Measurements from ENCODE around the gene TBXA2R.
A peak's percentile ranks its signal among the peaks of the same experiment; 100 is the strongest.
"Not testable (repeated sequence)": the region's sequence is repeated elsewhere in the genome, so short reads cannot be mapped to it uniquely, and the experiment has no call there.

Gene TBXA2R

DNA sequence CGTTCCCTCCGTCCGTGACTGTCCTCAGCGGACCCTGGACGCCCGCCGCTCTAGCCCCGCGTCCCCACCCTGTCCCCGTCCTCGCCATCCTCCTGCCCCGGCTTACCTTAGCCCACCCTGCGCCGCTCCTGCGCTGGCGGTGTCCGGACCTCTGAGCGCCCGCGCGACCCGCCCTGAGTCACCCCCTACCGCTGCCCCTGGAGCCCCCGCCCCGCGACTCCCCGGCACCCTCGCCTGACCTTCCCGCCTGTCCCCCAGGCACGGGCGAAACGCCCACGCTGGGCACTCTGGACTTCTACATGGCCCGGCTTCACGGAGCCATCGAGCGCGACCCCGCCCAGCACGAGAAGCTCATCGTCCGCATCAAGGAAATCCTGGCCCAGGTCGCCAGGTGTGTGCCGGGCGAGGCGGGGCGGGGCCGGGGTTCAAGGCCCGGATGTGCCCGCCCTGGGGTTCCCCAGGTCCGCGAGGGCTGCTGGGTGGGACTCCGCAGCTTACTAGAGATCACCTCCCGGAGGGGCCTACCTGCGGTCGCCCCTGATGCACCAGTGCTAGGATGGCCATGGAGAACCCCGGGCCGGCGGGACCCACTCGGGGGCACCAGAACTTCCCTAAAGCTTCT lies 28.8 kb downstream of the TBXA2R start:
- no peak for DNase-seq (ENCODE audit: low read depth)

DNA sequence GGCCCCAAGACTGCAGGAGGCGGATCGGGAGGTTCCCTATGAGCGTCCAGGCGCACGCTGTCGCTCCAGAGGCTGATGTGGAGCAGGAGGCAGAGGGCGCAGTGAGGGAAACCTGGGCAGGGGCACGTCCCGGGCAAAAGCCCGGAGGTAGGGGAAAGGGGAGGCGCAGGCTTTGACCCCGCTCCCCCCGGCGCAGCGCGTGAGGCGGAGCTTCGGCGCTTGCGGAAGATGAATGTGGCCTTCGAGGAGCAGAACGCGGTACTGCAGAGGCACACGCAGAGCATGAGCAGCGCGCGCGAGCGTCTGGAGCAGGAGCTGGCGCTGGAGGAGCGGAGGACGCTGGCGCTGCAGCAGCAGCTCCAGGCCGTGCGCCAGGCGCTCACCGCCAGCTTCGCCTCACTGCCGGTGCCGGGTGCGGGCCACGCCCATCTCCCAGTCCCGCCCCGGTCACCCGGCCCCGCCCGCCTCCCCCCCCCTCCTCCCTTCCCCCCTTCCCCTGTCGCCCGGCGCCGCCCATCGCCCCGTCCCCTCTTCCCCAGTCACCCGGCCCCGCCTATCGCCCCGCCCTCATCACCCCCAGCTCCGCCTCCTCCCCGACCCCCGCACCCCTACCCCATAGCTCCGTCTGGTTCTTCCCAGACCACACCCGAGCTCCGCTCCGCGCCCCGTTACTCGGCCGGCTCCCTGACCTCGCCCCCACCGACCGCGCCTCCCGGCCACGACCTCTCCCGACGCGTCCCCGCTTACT lies 29.8 kb downstream of the TBXA2R start:
- DNase-seq (ENCODE audit: low read depth) = peak; percentile 72

DNA sequence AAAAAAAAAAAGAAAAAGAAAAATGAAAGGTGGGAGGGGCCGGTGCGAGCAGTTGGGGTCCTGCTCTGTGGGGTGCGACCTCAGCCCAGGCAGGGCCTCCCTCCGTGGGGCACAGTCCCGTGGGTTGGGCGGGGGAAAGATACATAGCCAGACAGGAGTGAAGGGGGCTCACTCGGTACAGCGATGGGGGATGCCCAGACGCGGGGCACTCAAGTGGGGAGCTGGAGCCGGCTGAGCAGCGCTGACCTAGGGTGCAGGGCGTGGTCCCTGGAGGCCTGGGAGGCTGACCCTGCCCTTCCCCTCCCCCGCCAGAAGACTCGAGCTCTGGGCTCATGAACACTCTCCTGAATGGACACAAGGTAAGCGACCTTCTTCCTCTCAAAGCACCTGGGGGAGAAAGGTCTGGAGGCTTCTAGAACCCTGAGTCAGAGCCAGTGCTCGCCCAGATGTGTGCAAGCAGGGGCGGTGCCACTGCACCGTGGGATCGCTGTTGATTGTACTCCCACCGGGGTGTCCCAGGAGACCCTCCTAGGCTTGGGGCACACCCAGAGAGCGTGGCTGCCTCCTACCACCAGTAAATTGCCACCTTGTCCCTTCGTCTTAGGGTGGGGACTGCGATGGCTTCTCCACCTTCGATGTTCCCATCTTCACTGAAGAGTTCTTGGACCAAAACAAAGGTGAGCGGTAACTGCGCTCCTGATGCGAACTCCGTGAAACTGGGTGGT lies 30.6 kb downstream of the TBXA2R start:
- no peak for DNase-seq (ENCODE audit: low read depth)

DNA sequence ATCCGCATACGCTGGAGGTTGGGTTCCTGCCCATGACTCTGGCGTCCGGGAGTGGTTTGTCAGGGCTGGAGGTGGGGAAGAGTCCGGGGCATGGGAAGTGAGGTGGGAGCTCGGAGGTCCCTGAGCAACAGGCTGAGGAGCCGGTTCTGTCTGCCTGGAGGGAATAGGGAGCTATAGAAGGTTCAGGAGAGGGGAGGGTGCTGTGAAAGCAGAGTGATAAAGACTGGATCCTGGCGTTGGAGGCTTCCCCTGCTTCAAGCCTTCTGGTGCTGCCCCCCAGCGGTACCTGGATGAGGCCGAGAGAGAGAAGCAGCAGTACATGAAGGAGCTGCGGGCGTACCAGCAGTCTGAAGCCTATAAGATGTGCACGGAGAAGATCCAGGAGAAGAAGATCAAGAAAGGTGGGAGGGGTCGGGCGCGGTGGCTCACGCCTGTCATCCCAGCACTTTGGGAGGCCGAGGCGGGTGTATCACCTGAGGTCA lies 31.4 kb downstream of the TBXA2R start:
- DNase-seq (ENCODE audit: low read depth) = peak; percentile 51

DNA sequence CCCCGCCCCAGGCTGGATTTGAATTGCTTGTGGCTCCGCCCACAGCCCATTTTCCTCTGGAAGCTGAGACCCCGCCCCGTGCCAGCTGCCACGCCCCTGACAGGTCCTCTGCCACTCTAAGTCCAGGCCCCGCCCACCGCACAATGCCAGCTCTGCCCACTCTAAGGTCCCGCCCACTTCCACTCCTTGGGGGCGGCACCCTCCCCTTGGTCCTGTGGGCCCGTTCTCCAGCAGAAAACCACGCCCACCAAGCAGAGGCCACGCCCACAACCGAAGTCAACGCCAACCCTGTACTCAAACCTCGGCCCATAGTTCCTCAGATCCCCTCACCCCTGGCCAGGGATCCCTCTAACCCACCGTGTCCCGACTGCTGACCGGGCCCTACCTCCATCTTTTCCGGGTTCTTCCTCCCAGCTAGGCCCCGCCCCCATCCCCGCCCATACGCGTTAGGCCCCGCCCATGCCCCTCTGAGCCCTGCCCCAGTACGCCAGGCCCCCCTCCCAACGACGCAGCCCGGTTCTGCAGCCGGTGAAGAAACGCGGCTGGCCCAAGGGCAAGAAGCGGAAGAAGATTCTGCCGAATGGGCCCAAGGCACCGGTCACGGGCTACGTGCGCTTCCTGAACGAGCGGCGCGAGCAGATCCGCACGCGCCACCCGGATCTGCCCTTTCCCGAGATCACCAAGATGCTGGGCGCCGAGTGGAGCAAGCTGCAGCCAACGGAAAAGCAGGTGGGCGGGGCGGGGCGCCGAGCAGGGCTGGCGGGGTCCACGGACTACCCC lies 32.6 kb downstream of the TBXA2R start:
- DNase-seq (ENCODE audit: low read depth) = peak; percentile 94

DNA sequence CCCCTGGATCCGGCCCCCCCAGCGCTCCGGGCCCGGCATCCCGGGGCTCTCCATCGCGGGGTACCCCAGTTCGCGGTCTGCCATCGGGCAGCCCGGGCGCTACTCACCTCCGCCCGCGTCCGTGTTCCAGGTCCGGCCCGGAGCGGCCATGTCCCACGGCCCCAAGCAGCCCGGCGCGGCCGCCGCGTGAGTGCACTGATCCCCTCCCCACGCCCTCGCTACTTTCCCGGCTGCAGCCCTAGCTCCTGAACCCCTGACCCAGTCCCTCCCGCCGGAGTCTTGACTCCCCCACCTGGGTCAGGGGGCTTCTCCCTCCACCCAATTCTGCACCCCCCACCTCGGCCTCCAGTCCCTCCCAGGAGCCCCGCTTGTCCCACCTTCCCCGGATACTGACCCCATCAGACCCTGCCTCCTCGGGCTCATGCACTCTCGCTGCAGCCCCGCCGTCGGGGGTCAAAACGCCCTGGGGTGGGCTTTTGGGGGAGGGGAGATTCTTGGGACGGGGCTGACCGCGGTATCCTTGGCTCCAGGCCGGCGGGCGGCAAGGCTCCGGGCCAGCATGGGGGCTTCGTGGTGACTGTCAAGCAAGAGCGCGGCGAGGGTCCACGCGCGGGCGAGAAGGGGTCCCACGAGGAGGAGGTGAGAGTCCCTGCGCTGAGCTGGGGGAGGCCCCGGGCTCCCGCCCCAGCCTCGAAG lies 33.4 kb downstream of the TBXA2R start:
- DNase-seq (ENCODE audit: low read depth) = no peak

DNA sequence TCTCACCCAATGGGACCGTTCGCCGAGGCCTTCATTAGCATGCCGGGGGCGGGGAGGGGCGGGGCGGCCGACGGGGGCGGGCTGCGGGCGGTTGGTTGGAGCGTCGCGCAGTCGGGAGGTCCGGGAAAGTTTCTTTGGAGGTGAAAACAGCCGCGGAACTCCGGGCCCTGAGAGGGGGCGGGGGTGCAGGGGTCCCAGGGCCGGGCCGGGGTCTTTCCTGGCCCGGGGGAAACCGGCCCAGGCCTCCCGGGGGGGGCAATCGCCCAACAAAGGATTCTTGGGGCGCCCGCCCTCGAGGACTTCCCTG lies 33.9 kb downstream of the TBXA2R start, which contains the start of gene HMG20B:
Gene HMG20B (plus strand): TSS at position 90 of the 307 bp plus-strand sequence. CDS start 366 bp downstream, outside the sequence.
- DNase-seq (ENCODE audit: low read depth) = no peak

DNA sequence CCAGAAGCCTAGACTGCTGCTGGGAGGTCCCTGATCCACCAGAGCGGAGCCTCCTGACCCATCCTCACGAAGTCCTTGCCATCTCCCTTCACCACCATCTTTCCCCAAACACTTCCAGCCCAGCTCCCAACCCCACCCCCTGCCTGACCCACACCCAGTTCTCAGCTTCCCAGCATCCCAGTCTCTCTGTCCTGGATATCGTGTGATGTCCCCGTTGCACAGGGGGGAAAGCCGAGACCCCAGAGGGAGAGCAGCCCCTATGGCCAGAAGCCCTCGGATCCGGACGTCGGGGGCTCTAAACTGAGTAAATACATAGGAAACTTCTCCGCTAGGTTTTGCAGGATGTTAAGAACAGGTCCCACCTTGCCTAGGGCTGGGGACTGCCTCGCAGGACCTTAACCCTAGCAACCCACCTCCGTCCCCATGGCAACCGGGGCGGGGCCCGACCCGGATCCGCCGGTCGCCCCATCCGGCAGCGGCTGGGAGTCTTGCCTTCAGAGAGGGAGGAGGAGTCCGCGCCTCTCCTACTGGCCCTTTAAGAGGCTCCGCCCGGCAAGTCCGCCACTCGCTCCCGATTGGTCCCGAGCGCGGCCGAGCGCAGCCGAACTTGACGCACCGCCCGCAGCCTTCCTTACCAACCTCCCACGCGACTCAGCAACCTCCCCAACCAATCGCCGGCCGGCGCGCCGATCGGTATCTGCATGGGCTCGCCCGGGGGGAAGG lies 34.4 kb downstream of the TBXA2R start:
- DNase-seq (ENCODE audit: low read depth) = peak; percentile 99

DNA sequence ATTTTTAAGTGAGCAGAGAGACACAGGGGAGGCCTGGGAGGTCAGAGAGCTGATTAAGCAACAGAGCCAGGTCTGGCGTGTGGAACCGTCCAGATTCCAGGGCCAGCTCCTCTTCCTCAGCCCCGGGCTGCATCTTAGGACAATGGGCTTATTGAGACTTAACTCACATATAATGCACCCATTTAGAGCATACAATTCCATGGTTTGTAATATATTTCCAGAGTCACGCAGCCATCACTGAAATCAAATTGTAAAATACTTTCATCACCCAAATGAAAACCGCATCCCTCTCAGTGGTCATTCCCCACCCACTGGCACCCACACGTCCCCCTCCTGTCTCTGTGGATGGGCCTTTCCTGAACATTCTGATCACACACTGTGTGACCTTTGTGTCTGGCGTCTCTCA lies 36.1 kb downstream of the TBXA2R start:
- no peak for DNase-seq (ENCODE audit: low read depth)

DNA sequence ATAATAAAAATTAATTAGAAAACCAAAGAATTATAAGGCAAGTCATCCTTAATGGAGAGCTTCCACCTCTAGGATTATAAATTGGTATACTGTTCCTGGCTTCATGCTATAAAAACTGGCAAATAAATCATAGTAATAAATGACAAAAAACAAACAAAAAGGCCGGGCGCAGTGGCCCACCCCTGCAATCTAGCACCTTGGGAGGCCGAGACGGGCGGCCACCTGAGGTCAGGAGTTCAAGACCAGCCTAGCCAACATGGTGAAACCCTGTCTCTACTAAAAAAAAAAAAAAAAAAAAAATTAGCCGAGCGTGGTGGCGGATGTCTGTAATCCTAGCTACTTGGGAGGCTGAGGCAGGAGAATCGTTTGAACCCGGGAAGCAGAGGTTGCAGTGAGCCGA lies 36.6 kb downstream of the TBXA2R start:
- not testable (repeated sequence) for DNase-seq (ENCODE audit: low read depth)

DNA sequence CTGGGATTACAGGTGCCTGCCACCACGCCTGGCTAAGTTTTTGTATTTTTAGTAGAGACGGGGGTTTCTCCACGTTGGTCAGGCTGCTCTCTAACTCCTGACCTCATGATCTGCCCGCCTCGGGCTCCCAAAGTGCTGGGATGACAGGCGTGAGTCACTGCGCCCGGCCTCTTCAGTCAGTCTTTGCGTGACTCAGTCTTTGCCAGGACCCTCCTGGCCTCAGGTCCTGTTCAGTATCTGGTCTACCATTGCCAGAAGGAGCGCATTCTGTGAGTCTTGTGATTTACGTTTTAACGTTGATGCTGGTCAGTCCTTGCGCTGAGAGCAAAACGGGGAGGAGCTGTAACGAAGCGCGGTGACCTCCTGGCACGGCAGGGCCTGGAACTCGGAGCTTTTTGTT lies 41.5 kb downstream of the TBXA2R start:
- DNase-seq (ENCODE audit: low read depth) = peak; percentile 86

DNA sequence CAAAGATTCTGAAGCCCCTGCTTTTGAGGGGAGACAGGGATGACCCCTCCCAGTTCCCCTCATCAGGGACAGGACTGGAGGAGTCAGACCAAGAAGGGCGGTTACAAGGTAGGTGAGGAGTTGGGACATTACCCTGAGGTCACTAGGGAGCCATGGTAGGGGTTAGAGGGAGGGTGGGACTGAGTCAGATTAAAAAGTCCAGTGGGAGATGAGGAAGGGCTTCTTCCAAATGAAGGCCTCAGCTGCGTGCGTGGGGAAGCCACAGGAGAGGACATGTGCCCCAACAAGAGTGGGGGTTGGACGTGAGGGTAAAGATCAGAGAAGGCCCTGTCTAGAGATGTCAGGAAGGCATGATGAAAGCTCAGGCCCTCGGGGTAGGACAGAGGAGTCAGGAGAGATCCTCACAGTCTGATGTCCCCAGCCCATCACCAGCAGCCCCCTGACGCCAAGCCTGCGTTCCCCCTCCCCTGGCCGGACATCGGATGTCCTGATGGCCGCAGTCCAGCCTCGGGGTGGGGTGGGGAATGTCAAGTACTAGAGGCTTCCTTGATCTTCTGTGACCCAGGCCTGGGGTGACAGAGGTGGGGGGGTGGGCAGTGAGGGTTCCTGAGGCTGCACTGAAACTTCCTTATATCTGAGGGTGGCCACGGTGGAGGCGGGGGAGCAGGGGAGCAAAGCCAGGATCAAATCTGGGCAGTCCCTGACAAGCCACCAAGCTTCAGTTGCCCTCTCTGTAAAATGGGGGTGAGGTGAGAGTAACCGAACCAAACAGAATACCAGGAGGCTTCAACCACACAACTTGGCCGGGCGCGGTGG lies 42.8 kb downstream of the TBXA2R start:
- DNase-seq (ENCODE audit: low read depth) = no peak

DNA sequence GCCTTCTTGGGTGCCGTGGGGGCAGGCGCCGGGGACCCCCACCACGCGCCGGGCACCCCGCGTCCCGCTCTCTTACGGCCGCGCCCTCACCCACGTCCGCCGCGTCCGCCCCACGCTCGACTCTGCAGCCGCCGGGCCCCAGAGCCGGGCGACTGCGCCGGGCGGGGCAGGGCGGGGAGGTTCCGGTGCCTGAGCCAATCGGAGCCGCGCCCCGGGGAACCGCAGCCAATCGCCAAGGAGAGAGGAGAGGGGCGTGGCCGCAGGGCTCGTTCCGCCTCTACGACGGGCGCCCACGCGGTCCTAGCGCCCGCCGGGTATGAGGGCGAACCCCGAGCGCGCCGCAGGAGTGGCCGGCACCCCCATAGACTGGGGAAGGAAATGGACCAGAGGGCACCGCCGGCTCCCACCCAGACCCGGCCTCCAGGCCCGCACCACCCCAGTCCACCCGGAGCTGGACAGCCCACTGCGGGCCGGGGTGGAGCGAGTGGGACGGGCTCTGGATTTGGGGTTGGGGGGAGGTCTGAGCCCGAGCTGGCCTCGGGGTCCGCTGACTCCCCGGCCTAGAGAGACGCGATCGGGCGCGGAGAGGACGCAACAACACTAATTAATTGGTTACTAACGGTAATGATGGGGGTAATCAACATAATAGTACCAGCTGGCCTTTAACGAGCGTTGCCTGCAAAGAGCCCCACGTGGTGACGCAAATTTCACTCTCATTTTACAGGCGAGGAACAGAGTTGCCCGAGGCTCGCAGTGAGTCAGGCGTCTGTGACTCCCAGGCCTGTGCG lies 49.0 kb downstream of the TBXA2R start, which contains the start of gene MFSD12:
Gene MFSD12 (minus strand): TSS at position 126 of the 788 bp plus-strand sequence. CDS start 183 bp downstream, outside the sequence.
- DNase-seq (ENCODE audit: low read depth) = peak; percentile 88

DNA sequence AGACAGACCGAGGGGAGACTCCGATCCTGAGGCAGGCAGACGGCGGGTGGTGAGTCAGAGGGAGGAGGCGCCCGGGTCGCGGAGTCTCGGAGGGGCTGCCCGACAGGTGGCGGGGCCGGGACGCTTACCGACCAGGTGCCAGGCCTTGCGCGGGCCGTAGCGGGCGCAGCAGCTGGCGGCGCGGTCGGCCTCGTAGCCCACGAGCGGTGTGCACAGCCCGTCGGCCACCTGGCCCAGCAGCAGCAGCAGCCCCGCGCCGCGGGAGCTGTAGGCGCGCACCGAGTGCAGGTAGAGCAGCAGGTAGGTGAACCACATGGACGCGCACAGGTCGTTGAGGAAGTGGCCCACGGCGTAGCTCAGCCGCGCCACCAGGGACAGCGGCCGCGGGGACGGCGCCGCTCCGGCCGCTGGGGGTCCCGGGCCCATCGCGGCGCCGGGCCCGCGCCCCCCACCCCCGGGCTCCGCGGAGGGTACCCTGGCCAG lies 49.7 kb downstream of the TBXA2R start:
- DNase-seq (ENCODE audit: low read depth) = no peak

DNA sequence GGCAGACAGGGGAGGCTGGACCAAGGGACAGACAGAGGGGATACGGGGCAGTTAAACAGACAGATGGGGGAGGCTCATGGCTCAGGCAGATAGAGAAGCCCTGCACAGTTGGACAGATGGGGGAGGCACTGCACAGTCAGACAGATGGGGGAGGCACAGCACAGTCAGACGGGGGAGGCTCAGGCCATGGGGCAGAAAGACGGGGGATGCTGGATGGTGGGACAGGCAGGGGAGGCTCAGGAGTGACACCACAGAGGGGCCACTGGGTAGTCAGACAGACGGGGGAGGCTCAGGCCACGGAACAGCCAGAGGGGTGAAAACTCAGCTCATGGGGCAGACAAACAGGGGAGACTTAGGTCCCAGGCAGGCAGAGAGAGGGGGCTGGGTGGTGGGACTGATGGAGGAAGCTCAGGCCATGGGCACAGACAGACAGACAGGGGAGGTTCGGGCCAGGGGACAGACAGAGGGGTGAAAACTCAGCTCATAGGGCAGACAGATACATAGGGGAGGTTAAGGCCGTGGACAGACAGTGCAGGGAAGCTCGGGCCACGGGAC lies 50.2 kb downstream of the TBXA2R start:
- DNase-seq (ENCODE audit: low read depth) = no peak

DNA sequence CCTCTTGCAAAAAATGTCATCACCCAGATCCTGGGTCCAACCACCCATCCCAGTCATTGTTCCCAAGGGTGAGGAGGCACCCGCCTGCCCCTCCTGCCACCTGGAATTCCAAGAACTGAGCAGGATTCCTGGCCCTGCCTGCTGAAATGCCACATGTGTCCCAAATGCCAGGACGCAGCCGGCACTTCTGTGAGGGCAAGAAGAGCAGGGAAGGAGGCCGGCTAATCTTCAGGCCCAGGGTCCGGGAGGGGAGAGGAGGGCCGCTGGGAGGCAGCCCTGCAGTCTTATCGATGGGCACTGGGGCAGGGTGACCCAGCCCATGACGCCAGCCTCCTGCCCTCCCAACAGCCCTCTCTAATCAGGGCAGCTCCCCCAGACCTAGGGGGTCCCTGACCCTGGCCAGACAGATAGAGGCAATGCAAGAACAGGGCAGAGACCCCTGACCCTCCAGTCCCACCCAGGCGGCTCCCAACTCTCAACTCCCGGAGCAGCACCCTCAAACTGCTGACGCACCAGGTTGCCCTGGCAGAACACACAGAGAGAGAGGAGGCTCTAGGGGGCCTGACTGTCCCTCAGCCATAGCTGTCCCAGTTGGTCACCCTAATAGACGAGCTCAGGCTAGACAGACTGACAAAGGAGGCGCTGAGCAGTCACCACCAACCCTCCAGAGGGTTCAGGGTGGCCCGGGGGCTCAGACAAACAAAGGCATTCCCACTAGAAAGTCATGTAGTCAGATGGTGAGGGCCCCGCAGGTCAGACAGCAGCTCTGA lies 50.8 kb downstream of the TBXA2R start:
- DNase-seq (ENCODE audit: low read depth) = no peak

DNA sequence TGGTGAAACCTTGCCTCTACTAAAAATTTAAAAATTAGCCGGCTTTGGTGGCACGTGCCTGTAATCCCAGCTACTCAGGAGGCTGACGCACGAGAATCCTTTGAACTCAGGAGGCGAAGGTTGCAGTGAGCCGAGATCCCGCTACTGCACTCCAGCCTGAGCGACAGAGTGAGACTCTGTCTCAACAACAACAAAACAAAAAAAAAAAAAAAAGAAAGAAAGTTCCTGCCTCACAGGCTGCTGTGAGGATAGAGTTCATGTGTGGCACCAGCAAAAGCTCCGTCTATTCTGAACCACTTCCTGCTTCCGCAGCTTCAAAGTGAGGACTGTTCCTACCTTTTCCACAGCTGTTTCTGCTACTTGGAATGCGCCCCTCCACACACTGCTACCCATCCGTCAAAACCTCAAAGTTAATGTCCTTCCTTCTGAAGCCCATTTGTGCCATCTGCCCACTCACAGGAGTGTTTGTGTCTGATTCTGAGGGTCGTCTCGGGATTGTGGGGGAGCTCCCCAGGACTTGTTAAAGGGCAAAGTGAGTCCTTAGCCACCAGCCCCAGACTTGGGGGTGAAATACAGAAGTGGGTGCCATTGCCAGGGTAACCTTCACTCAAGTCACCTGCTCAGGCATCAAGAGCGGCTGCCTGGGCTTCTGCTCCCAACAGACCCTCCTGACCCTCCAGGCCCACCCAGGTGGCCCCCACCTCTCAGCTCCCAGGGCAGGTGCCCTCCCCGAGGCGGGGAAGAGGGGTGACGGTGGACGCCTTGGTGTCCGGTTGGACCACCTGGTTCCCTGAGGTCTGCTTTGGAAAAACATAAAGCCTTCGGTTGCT lies 52.2 kb downstream of the TBXA2R start:
- DNase-seq (ENCODE audit: low read depth) = no peak

Data from amniotic epithelial cell (primary cell).